Measurements from ENCODE around the gene PNMA8C.

GRCh38 chr19:46454244-46454643, 25.5 kb upstream of the PNMA8C start:
- TF ChIP-seq, protein P1, sequence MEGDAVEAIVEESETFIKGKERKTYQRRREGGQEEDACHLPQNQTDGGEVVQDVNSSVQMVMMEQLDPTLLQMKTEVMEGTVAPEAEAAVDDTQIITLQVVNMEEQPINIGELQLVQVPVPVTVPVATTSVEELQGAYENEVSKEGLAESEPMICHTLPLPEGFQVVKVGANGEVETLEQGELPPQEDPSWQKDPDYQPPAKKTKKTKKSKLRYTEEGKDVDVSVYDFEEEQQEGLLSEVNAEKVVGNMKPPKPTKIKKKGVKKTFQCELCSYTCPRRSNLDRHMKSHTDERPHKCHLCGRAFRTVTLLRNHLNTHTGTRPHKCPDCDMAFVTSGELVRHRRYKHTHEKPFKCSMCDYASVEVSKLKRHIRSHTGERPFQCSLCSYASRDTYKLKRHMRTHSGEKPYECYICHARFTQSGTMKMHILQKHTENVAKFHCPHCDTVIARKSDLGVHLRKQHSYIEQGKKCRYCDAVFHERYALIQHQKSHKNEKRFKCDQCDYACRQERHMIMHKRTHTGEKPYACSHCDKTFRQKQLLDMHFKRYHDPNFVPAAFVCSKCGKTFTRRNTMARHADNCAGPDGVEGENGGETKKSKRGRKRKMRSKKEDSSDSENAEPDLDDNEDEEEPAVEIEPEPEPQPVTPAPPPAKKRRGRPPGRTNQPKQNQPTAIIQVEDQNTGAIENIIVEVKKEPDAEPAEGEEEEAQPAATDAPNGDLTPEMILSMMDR (IDR thresholded peaks at IDR 0.05): no peak
- TF ChIP-seq ZFX (IDR thresholded peaks at IDR 0.05; ENCODE audit: borderline replicate concordance): no peak

Measured in 22Rv1 (cell line).